Pancreas (tissue), 10 donors: ENCODE data around the gene RIN1. TPM values are rescaled to one million over a fixed set of nuclear protein-coding genes. Genes with fewer than 3 reads are reported as not detected.

Source experiments
- ATAC-seq, 4 donors: fragments of 200-7000 bp; cut with Tn5 transposase; one replicate each; pipeline versions ENCODE4 v1.8.0 to v1.9.1; 2020; ENCODE audit warnings: mild to moderate bottlenecking in 4 of 4, moderate library complexity in 4 of 4
- DNase-seq, 6 donors: peaks; one replicate each; pipeline ENCODE4 v3.0.0-alpha.2; 2020
- FAIRE-seq: peaks from 2 replicates; lab custom pipeline; 2012; peaks lifted over from hg19 to GRCh38; lab: Jason Lieb, UNC
- H3K27ac ChIP-seq, 4 donors: fragments of 200-600 bp; sonication (generic); 1 replicate in 3 of 4; 2 replicates in 1 of 4; pipeline versions ENCODE4 v1.5.0 to v1.8.0; 2020
- H3K27me3 ChIP-seq, 4 donors: fragments of 200-600 bp; one replicate each; pipeline ENCODE4 v1.8.0; 2021
- H3K36me3 ChIP-seq, 3 donors: fragments of 200-600 bp; sonication (generic) in 1 of 3; one replicate each; pipeline versions ENCODE4 v1.5.0 to v1.8.0; 2020 to 2021
- H3K4me1 ChIP-seq, 3 donors: fragments of 200-600 bp; one replicate each; pipeline ENCODE4 v1.8.0; 2021
- H3K4me3 ChIP-seq, 4 donors: fragments of 200-600 bp; sonication (generic) in 2 of 4; one replicate each; pipeline versions ENCODE4 v1.5.0 to v1.8.0; 2020 to 2021
- H3K9me3 ChIP-seq, 4 donors: fragments of 200-600 bp; one replicate each; pipeline ENCODE4 v1.8.0; 2021
- WGBS, 2 donors: extraction: QIAGEN DNeasy Blood & Tissue Kit; methylation state at CpG; one replicate each; pipeline ENCODE4 v1.1.7; 2013; 5-methylcytosine and 5-hydroxymethylcytosine counted together
- intact Hi-C, 3 donors: fragments of 100-400 bp; cut with DNase I; formaldehyde crosslinking; loops; one replicate each; pipeline versions ENCODE4 v1.11.1 to v1.14.2; 2022
- polyA plus RNA-seq, 2 donors: library from polyadenylated mRNA; stranded (reverse); fragments of 200-250 nt; gene quantifications; one replicate each; pipeline ENCODE4 v1.2.3, GENCODE V29; 2013
- total RNA-seq, 6 donors: library from RNA; stranded (reverse); fragmentation: NEBNext Ultra II Directional in 4 of 6; extraction: Animal tissue kit (Norgen Biotek cat#: 25700) in 4 of 6; gene quantifications; one replicate each; pipeline versions ENCODE4 v1.2.1 to v1.2.4, GENCODE V29; 2021 to 2023
- TF ChIP-seq, protein P1 (sequence below), 4 donors: fragments of 200-600 bp; sonication (generic) in 3 of 4; IDR thresholded peaks; one replicate each; pipeline versions ENCODE4 v1.5.0 to v1.8.0; 2021; ENCODE audit warnings: antibody characterized with exemption in 4 of 4
- donor health status: healthy with polysubstance abuse.
- donor health status: DM: no; HTN: no; CAD: no; lungs with moderate emphysema.
- donor health status: DM: no; HTN: no; CAD: no.
- donor health status: control.
- donor health status: control.
- donor health status: Bipolar disorder and iron deficiency.
- donor health status: DM: yes; HTN: yes; CAD: no.
- donor health status: DM: no; HTN: no; CAD: no.
- donor health status: DM: no; HTN: no; CAD: no.
- donor health status: DM: yes; HTN: yes; CAD: no.

RIN1 gene
- total and polyA plus RNA-seq, 8 donors, result 2.7 to 15.7 (median 4.8) TPM

DNA sequence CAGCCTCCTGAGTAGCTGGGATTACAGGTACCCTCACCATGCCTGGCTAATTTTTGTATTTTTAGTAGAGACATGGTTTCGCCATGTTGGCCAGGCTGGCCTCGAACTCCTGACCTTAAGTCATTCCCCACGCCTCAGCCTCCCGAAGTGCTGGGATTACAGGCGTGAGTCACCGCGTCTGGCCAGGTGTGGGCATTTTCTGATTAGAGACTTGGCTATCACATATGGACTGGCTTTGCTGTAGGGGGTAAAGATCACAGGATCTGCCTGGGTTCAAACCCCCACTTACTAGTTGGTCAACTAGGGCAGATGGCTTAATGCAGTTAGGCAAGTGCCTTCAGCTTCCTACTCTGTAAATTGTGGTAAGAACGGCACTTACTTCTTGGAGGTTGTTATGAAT lies 25.9 kb downstream of the RIN1 start:
- Histone ChIP-seq H3K27ac (no peak overlapping the region), H3K27me3 (no peaks in the 10 kb centered on the region), H3K4me3 (no peak overlapping the region), H3K36me3 (no peaks in the 10 kb centered on the region), H3K9me3 (no peaks in the 10 kb centered on the region), H3K4me1 (no peaks in the 10 kb centered on the region)
- FAIRE-seq (no peak), DNase-seq (no peak), ATAC-seq (no peak)
- 54 to 66% methylated on average over 8 of the region's 8 CpGs for WGBS, 2 donors
- intact Hi-C loops, result no loop called here
- TF ChIP-seq, protein P1, sequence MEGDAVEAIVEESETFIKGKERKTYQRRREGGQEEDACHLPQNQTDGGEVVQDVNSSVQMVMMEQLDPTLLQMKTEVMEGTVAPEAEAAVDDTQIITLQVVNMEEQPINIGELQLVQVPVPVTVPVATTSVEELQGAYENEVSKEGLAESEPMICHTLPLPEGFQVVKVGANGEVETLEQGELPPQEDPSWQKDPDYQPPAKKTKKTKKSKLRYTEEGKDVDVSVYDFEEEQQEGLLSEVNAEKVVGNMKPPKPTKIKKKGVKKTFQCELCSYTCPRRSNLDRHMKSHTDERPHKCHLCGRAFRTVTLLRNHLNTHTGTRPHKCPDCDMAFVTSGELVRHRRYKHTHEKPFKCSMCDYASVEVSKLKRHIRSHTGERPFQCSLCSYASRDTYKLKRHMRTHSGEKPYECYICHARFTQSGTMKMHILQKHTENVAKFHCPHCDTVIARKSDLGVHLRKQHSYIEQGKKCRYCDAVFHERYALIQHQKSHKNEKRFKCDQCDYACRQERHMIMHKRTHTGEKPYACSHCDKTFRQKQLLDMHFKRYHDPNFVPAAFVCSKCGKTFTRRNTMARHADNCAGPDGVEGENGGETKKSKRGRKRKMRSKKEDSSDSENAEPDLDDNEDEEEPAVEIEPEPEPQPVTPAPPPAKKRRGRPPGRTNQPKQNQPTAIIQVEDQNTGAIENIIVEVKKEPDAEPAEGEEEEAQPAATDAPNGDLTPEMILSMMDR (IDR thresholded peaks at IDR 0.05), result no peak

DNA sequence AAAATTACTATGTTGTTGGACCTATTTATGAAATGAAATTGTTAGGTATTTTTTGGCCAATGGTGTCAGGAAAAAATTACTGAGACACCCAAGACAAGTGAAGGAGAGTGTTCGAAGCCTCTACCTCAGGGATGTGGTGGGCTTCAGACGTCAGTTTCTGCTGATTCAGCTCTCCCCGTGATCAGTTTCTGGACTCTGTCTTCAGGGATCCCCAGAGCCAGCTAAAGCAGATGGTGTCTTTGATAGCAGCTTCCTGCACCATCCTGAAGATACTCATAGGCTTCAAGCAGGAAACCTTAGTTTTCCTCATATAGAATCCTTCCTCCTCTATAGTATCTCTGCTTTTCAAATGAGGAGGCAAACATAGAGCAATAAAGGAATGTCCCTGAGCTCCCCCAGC lies 26.8 kb downstream of the RIN1 start:
- no peak for FAIRE-seq
- Histone ChIP-seq H3K27ac (no peak overlapping the region), H3K36me3 (no peaks in the 10 kb centered on the region), H3K4me3 (no peak overlapping the region), H3K4me1 (no peaks in the 10 kb centered on the region), H3K9me3 (no peaks in the 10 kb centered on the region), H3K27me3 (no peaks in the 10 kb centered on the region)
- no peak for DNase-seq
- intact Hi-C loops, result loop anchor here in 1 of 3 donors (5.0 kb wide), 1 partner anchor 78 kb away; no protein-coding TSS in a partner anchor
- WGBS, 2 donors, result 52 to 78% methylated on average over 3 of the region's 3 CpGs
- ATAC-seq, result no peak
- TF ChIP-seq, protein P1 (IDR thresholded peaks at IDR 0.05), result no peak

DNA sequence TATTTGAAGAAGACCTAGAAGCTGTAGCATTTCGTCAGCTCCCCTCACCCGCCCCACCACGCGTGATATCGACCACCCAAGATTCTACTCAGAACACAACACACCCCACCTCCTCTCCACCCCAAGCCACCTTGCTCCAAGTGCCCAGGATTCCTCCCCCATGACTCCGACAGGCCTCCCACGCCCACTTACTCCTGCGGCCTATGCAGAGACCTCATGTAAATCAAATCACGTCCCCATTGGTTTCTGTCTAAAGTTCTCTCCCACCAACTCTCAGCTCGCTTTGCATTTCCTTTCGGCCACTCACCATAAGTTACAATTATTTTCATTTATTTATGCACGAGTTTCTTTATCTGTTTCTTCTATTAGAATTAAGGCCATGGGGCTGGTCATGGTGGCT lies 33.6 kb downstream of the RIN1 start:
- Histone ChIP-seq H3K27ac (no peak overlapping the region), H3K4me3 (no peak overlapping the region), H3K27me3 (no peaks in the 10 kb centered on the region), H3K36me3 (no peaks in the 10 kb centered on the region), H3K4me1 (no peaks in the 10 kb centered on the region), H3K9me3 (no peaks in the 10 kb centered on the region)
- intact Hi-C loops, result no loop called here
- DNase-seq, result no peak
- TF ChIP-seq, protein P1 (IDR thresholded peaks at IDR 0.05), result no peak
- ATAC-seq, result no peak
- 73 to 84% methylated on average over 12 of the region's 12 CpGs for WGBS, 2 donors
- FAIRE-seq, result no peak

DNA sequence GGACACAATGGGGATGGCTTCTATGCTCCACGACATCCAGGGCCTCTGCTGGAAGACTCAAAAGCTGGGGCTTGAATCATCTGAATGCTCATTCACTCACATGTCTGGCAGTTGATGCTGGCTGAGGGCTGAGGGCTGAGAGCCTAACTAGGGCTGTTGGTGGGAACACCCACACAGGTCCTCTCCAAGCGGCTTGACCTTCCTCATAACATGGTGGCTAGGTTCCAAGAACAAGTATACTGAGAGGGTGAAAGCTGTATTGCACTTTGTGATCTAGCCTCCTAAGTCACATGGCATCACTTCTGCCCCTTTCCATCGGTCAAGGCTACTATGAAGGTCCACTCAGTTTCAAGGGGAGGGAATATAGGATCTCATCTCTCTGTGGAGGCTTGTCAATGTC lies 37.0 kb downstream of the RIN1 start:
- ATAC-seq, result no peak

DNA sequence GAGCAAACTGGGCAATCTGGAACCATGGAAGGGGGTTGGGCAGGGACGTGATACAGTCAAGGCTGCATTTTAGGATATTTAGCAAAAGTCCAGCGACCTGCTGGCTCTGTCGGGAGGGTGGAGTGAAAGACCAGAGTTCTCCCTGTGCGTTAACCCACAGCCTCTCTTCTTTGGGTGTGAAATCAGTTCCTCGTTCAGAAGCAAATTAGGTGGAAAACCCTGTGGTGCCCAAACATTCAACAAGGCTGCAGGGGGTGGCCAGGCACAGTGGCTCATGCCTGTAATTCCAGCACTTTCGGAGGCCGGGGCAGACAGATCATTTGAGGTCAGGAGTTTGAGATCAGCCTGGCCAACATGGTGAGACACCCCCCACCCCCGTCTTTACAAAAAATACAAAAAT lies 38.6 kb downstream of the RIN1 start:
- TF ChIP-seq, protein P1 (IDR thresholded peaks at IDR 0.05), result no peak
- WGBS, 2 donors, result 56 to 63% methylated on average over 8 of the region's 8 CpGs
- ATAC-seq, result no peak
- no peaks in the 10 kb centered on the region for H3K9me3 ChIP-seq
- FAIRE-seq, result no peak
- DNase-seq, result no peak
- H3K4me1 ChIP-seq, result no peaks in the 10 kb centered on the region
- intact Hi-C loops, result no loop called here
- H3K27me3 ChIP-seq, result no peaks in the 10 kb centered on the region
- H3K4me3 ChIP-seq, result no peak overlapping the region
- H3K27ac ChIP-seq, result no peak overlapping the region
- H3K36me3 ChIP-seq, result no peaks in the 10 kb centered on the region

More for the DNA sequence above, 37.0 kb downstream of the RIN1 start:
- Histone ChIP-seq H3K4me1 (no peaks in the 10 kb centered on the region), H3K27me3 (no peaks in the 10 kb centered on the region), H3K36me3 (no peaks in the 10 kb centered on the region), H3K4me3 (no peak overlapping the region), H3K9me3 (no peaks in the 10 kb centered on the region), H3K27ac (no peak overlapping the region)
- WGBS, 2 donors, result 65 to 70% methylated on average over 3 of the region's 3 CpGs
- no peak for DNase-seq
- TF ChIP-seq, protein P1 (IDR thresholded peaks at IDR 0.05), result no peak
- intact Hi-C loops, result no loop called here
- FAIRE-seq, result no peak
